Activated CD8-positive, alpha-beta memory T cell treated with anti-CD3 and anti-CD28 coated beads, Interleukin-2, amount 50 U/mL, for 48 hours (primary cell): ENCODE results near the gene FBRSL1.
"Not testable (repeated sequence)": the region's sequence is repeated elsewhere in the genome, so short reads cannot be mapped to it uniquely, and the experiment has no call there.

Source experiments
- DNase-seq: peaks from one replicate; pipeline ENCODE4 v3.0.0-alpha.2; 2020

The FBRSL1 gene

GRCh38 chr12:132454193-132454932 is 35.6 kb upstream of the FBRSL1 start:
- no peak for DNase-seq

DNA sequence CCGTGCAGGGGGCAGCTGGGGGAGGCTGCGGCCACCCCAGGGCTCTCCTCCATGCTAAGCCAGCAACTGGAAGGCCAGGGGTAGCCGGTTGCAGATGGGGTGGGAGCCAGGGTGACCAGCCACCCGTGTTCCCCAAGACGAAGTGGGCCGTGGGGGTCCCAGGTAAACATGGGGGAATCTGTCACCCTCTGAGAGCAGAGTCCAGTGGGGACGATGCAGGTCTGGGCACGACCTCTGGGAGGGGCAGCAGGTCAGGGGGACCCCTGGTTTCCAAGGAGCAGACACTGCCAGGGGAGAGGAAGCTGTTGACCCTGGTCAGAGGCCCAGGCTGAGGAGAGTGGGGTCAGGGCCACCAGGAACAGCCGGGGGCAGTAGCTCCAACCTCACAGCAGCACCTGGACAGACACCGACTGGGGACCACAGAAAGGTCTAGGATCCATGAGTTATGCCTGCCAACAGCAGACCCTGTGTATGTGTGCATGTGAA is 35.0 kb upstream of the FBRSL1 start:
- no peak for DNase-seq

GRCh38 chr12:132455565-132455964 is 34.4 kb upstream of the FBRSL1 start:
- no peak for DNase-seq

- no peak for DNase-seq
These were observed 33.6 kb upstream of the FBRSL1 start for GRCh38 chr12:132456186-132456943.

DNA sequence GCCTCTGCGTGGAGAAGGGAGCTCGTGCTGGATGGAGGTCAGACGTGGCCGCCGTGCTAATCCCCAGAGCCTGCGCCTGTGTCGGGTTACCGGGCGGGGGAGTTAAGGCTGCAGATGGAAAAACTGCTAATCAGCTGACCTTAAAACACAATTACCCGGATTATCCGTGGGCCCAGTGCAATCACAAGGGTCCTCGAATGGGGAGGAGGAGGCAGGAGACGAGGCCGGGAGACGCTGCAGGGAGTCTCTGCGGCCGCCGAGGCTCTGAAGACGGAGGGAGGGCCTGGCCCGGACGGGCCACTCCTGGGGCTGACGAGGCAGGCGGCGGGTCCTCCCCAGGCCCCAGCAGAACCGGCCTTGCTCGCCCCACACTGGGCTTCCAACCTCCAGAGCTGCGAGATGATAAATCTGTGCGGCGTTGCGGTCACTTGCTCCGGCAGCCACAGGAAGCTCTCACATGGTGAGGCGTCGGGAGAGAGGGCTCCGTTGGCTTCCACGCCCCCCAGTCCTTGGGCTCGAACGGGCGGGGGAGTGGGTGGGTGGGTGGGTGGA is 32.9 kb upstream of the FBRSL1 start:
- no peak for DNase-seq

- no peak for DNase-seq
These were observed 31.5 kb upstream of the FBRSL1 start for GRCh38 chr12:132458441-132458840.

DNA sequence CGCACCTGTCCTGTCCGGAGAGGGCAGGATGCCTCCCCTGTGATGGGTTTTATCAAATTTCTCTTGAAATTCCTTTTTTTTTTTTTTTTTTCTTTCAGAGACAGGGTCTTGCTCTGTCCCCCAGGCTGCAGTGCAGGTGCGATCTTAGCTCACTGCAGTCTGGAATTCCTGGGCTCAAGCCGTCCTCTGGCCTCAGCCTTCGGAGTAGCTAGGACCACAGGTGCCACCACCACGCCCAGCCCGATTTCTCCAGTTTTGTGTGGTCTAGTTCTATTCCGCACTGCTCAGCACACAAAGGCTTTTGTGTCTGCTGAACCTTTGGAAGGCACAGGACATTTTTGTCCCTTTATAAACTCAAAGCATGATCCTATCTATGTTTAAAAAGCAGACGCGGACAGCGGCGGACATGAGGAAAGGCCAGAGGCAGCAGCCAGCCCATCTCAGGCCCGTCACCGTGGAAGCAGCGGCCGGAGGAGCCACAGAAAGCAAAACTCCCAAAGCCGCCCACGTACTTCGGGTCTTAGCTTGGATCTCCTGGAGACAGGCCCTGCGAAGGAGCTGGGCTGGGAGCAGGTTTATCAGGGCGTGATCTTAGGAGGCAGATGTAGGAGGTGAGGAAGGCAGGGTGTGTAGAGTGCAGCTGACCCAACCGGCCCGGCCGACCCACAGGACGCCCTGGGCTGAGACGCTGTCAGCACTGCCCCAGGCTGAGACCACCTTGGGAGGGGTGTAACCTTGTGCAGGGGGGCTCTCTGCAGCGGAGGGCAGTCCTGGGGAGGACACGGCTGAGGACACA is 30.9 kb upstream of the FBRSL1 start:
- DNase-seq: no peak

DNA sequence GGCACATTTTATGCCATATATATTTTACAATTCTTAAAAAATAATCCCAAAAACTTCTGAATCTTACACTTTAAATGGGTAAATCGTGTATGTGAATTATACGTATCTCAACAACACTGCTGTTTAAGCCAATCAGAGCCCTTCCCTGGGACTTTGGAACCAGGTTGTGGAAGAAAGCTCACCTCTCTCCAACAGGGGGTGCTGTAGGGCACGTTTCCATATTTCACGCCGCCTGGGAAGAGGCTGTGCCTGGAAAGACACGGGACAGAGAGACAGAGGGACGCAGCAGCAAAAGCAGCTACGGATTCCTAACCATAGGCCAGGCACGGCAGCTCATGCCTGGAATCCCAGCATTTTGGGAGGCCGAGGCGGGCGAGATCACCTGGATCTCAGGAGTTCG is 29.4 kb upstream of the FBRSL1 start:
- no peak for DNase-seq

GRCh38 chr12:132461526-132461925 is 28.4 kb upstream of the FBRSL1 start:
- no peak for DNase-seq

DNA sequence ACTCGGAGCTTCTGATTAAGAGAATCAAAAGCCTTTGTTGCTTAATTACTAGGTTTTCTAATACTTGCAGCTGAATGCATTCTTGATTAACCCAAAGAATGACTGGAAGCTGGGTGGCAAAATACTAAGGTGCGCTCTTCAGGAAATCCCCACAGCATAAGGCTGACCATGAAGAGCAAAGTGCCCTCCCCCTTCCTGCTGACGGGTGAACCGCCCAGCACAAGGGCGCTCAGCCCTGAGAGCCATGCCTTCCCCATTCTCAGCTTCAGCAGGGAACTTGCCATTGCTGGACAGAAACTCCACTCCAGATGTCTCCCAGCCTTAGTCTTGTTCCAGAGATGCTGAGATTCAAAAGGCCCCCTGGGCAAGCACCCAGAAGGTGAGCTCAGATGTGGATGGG is 27.2 kb upstream of the FBRSL1 start:
- DNase-seq: no peak

- not testable (repeated sequence) for DNase-seq
These were observed 26.5 kb upstream of the FBRSL1 start for GRCh38 chr12:132463284-132463924.

DNA sequence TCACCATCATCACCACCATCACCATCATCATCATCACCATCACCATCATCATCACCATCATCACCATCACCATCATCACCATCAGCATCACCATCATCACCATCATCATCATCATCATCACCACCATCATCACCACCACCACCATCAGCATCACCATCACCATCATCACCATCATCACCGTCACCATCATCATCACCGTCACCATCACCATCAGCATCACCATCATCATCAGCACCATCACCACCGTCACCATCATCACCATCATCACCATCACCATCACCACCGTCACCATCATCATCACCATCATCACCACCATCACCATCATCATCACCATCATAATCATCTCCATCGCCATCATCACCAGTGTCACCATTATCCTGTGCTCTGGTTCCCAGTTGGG is 25.6 kb upstream of the FBRSL1 start:
- not testable (repeated sequence) for DNase-seq

DNA sequence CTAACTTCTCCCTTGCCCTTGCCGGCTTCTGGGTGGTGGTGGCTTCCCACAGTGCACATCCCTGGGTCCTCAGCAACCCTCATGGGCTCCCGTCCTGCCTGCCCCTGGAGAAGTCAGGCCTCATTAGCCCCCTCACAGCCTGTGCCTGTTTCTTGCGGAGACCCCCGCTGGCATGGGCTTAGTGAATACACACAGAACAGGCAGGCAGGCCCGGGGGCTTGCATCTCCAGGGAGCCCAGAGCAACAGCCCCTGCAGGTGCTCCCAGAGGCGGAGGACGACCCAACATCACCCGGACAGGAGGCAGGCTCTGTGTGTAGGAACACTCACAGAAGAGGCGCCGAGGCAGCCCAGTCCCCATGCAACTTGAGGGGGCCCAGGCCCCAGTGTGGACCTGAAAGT is 25.1 kb upstream of the FBRSL1 start:
- DNase-seq: no peak

- DNase-seq: no peak
These were observed 24.4 kb upstream of the FBRSL1 start for GRCh38 chr12:132465269-132466190.

DNA sequence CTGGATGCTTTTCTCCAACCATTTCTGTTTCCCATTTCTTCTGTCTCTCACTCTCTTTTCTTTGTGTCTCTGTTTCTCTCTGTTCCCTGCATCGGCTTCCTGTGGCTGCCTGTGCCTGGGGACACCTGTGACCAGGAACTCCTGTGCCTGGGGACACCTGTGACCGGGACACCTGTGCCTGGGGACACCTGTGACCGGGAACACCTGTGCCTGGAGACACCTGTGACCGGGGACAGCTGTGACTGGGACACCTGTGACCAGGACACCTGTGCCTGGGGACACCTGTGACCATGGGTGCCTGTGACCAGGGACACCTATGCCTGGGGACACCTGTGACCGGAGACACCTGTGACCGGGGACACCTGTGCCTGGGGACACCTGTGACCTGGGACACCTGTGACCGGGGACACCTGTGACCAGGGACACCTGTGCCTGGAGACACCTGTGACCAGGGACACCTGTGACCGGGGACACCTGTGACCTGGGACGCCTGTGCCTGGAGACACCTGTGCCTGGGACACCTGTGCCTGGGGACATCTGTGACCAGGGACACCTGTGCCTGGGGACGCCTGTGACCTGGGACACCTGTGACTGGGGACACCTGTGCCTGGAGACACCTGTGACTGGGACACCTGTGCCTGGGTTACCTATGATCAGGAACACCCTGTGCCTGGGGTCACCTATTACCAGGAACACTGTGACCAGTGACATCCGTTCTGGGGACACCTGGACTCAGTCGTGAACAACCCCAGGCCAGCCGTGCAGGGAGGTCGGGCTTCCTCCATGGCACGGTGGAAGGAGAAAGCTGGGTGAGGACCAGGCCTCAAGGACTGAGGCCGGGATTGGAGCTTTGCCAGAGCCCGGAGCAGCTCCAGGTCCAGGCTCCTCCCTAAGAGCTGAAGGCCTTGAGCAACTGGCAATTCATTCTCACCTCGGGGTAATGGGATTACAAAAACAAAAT is 23.4 kb upstream of the FBRSL1 start:
- no peak for DNase-seq

DNA sequence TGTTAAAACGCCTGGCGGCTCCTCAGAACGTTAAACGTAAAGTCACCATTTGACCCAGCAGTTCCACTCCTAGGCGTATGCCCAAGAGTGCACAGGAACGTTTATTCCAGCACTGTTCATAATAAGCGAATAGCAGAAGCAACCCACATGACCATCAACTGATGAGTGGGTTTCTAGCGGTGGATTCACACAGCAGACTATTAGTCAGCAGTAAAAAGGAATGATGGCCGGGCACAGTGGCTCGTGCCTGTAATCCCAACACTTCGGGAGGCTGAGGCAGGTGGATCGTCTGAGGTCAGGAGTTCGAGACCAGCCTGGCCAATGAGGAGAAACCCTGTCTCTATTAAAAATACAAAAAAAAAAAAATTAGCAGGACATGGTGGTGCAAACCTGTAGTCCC is 22.4 kb upstream of the FBRSL1 start:
- DNase-seq: no peak

- DNase-seq: no peak
These were observed 20.5 kb upstream of the FBRSL1 start for GRCh38 chr12:132469423-132469822.

DNA sequence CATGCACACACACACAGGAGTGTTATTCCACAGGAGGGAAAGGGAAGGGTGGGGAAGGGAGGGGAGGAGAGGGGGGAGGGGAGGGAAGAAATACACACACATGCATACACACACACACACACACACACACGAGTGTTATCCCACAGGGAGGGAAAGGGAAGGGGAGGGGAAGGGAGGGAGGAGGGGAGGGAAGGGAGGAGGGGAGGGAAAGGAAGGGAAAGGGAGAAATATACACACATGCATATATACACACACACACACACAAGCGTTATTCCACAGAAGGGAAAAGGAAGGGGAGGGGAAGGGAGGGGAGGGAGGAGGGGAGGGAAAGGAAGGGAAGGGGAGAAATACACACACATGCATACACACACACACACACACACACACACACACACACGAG is 19.6 kb upstream of the FBRSL1 start:
- DNase-seq: no peak

- DNase-seq: no peak
These were observed 18.7 kb upstream of the FBRSL1 start for GRCh38 chr12:132471011-132471857.
